Common myeloid progenitor, CD34-positive (primary cell): ENCODE measurements around the gene INPP5D.

Experiments used
- CTCF ChIA-PET: fragments of 350-600 bp; sonication (Branson Sonifier 250); formaldehyde crosslinking; loops from one replicate; lab custom pipeline; 2021; ENCODE audit warnings: antibody characterized with exemption; lab: Charles Lee
- POLR2A ChIA-PET: fragments of 350-600 bp; sonication (Branson Sonifier 250); formaldehyde crosslinking; loops from one replicate; lab custom pipeline; 2021; ENCODE audit warnings: antibody characterized with exemption; lab: Charles Lee
- DNase-seq, 3 donors: peaks; one replicate each; pipeline versions ENCODE4 v3.0.0 to v3.0.0-alpha.2; 2013
- H3K27ac ChIP-seq, 2 experiments: 1 replicate in 1 of 2; 2 replicates in 1 of 2; pipeline ENCODE4 v1.7.0; 2013; ENCODE audit warnings: inconsistent platforms in 2 of 2, low read length in 2 of 2, mild to moderate bottlenecking in 2 of 2, low read depth in 1 of 2, moderate library complexity in 1 of 2; ENCODE audit not compliant: severe bottlenecking in 2 of 2, insufficient read depth in 1 of 2, poor library complexity in 1 of 2
- H3K27me3 ChIP-seq, 5 experiments: replicated peaks in 2 of 5; 1 replicate in 3 of 5; 2 replicates in 2 of 5; pipeline versions ENCODE4 v1.6.1 to v1.7.0; 2013; ENCODE audit warnings: low read length in 4 of 5, mild to moderate bottlenecking in 2 of 5, moderate library complexity in 2 of 5, inconsistent platforms in 1 of 5; ENCODE audit not compliant: insufficient read depth in 5 of 5, control insufficient read depth in 4 of 5
- H3K36me3 ChIP-seq, 4 experiments: 1 replicate in 2 of 4; 2 replicates in 2 of 4; pipeline versions ENCODE4 v1.6.1 to v1.7.0; 2013; ENCODE audit warnings: low read length in 3 of 4, control low read depth in 1 of 4, mild to moderate bottlenecking in 1 of 4; ENCODE audit not compliant: control insufficient read depth in 4 of 4, insufficient read depth in 4 of 4
- H3K4me1 ChIP-seq, 4 experiments: 1 replicate in 3 of 4; 2 replicates in 1 of 4; pipeline versions ENCODE4 v1.6.1 to v1.7.1; 2013; ENCODE audit warnings: low read length in 3 of 4, mild to moderate bottlenecking in 3 of 4, control low read depth in 1 of 4, inconsistent platforms in 1 of 4, moderate library complexity in 1 of 4; ENCODE audit not compliant: control insufficient read depth in 4 of 4, insufficient read depth in 4 of 4; ENCODE audit errors: control extremely low read depth in 1 of 4
- H3K4me3 ChIP-seq, 7 experiments: 1 replicate in 4 of 7; 2 replicates in 3 of 7; pipeline versions ENCODE4 v1.5.1 to v1.7.0; 2013; ENCODE audit warnings: mild to moderate bottlenecking in 7 of 7, low read length in 6 of 7, moderate library complexity in 6 of 7, inconsistent platforms in 2 of 7, low read depth in 2 of 7, control low read depth in 1 of 7; ENCODE audit not compliant: insufficient read depth in 4 of 7, control insufficient read depth in 1 of 7; ENCODE audit errors: extremely low read depth in 1 of 7
- H3K9me3 ChIP-seq, 5 experiments: 1 replicate in 4 of 5; 2 replicates in 1 of 5; pipeline versions ENCODE4 v1.6.1 to v1.7.1; 2013; ENCODE audit warnings: low read length in 4 of 5, mild to moderate bottlenecking in 2 of 5, inconsistent platforms in 1 of 5, low read depth in 1 of 5, moderate library complexity in 1 of 5; ENCODE audit not compliant: control insufficient read depth in 4 of 5, insufficient read depth in 2 of 5; ENCODE audit errors: control extremely low read depth in 1 of 5
- WGBS: methylation state at CpG from one replicate; pipeline ENCODE4 v1.1.5; 2013; ENCODE audit not compliant: insufficient coverage; 5-methylcytosine and 5-hydroxymethylcytosine counted together

INPP5D gene

GRCh38 chr2:233085037-233085838, 25.1 kb downstream of the INPP5D start:
- Histone ChIP-seq H3K4me3 (peak overlapping the region in 3 of 7 experiments; percentile 49 to 52 (median 51)), H3K27me3 (no peaks in the 10 kb centered on the region), H3K27ac (peak overlapping the region; percentile 83 to 88), H3K9me3 (no peaks in the 10 kb centered on the region), H3K36me3 (peaks cover 14 to 69% (median 42%) of the 10 kb centered on the region in 4 experiments), H3K4me1 (peaks cover 46 to 95% (median 86%) of the 10 kb centered on the region in 4 experiments)
- POLR2A ChIA-PET: interaction anchor here (0.9 to 1.4 kb wide), 4 partner anchors 7 to 26 kb away, joined by 3 to 4 read pairs (median 4); partner anchors contain the start of gene INPP5D
- WGBS: 61% methylated on average over 7 of the region's 13 CpGs
- CTCF ChIA-PET: interaction anchor here (0.8 to 6.1 kb wide), 6 partner anchors 10 to 26 kb away, joined by 3 to 42 read pairs (median 6); partner anchors contain the start of gene INPP5D
- peak in 1 of 3 donors; percentile 45 for DNase-seq

GRCh38 chr2:233085839-233086150, 25.7 kb downstream of the INPP5D start:
- Histone ChIP-seq H3K9me3 (no peaks in the 10 kb centered on the region), H3K27me3 (no peaks in the 10 kb centered on the region), H3K4me1 (peaks cover 44 to 91% (median 81%) of the 10 kb centered on the region in 4 experiments), H3K4me3 (peak overlapping the region in 2 of 7 experiments; percentile 19 to 44), H3K36me3 (peaks cover 15 to 67% (median 41%) of the 10 kb centered on the region in 4 experiments), H3K27ac (peak overlapping the region; percentile 83 to 88)
- no CpG with 5 or more reads among the region's 2 CpGs for WGBS
- DNase-seq: no peak
- POLR2A ChIA-PET: no interaction called here
- CTCF ChIA-PET: interaction anchor here (0.8 to 6.1 kb wide), 4 partner anchors 9 to 26 kb away, joined by 3 to 42 read pairs (median 4); partner anchors contain the start of gene INPP5D

GRCh38 chr2:233087713-233088112, 27.6 kb downstream of the INPP5D start:
- 58% methylated on average over 7 of the region's 7 CpGs for WGBS
- POLR2A ChIA-PET: no interaction called here
- CTCF ChIA-PET: interaction anchor here (1.0 to 1.6 kb wide), 5 partner anchors 9 to 24 kb away, joined by 3 to 4 read pairs (median 3); no protein-coding TSS in a partner anchor
- Histone ChIP-seq H3K27ac (no peak overlapping the region), H3K4me3 (peak overlapping the region in 1 of 7 experiments; percentile 8), H3K36me3 (peaks cover 15 to 67% (median 39%) of the 10 kb centered on the region in 4 experiments), H3K4me1 (peaks cover 32 to 91% (median 76%) of the 10 kb centered on the region in 4 experiments), H3K9me3 (no peaks in the 10 kb centered on the region), H3K27me3 (no peaks in the 10 kb centered on the region)
- no peak for DNase-seq

GRCh38 chr2:233088972-233089345, 28.8 kb downstream of the INPP5D start:
- DNase-seq: no peak
- Histone ChIP-seq H3K27ac (peak overlapping the region in 1 of 2 experiments; percentile 69), H3K9me3 (no peaks in the 10 kb centered on the region), H3K27me3 (no peaks in the 10 kb centered on the region), H3K4me1 (peaks cover 26 to 90% (median 71%) of the 10 kb centered on the region in 4 experiments), H3K36me3 (peaks cover 15 to 67% (median 35%) of the 10 kb centered on the region in 4 experiments), H3K4me3 (no peak overlapping the region)
- ChIA-PET POLR2A (no interaction called here), CTCF (interaction anchor here (0.8 to 1.6 kb wide), 5 partner anchors 8 to 19 kb away, joined by 3 to 4 read pairs (median 4); no protein-coding TSS in a partner anchor)
- 100% methylated on average over 2 of the region's 8 CpGs for WGBS

- WGBS: 95% methylated on average over 11 of the region's 11 CpGs
- H3K27me3 ChIP-seq: no peaks in the 10 kb centered on the region
- CTCF ChIA-PET: interaction anchor here (0.8 to 1.1 kb wide), 4 partner anchors 9 to 20 kb away, joined by 3 to 4 read pairs (median 4); no protein-coding TSS in a partner anchor
- peaks cover 20 to 85% (median 63%) of the 10 kb centered on the region in 4 experiments for H3K4me1 ChIP-seq
- DNase-seq: no peak
- H3K4me3 ChIP-seq: no peak overlapping the region
- H3K27ac ChIP-seq: peak overlapping the region in 1 of 2 experiments; percentile 69
- H3K9me3 ChIP-seq: no peaks in the 10 kb centered on the region
- H3K36me3 ChIP-seq: peaks cover 15 to 71% (median 35%) of the 10 kb centered on the region in 4 experiments
- POLR2A ChIA-PET: interaction anchor here (1.2 kb wide), 1 partner anchor 28 kb away, joined by 3 read pairs; no protein-coding TSS in a partner anchor
Measured at GRCh38 chr2:233089851-233090250, 29.7 kb downstream of the INPP5D start.

- no peaks in the 10 kb centered on the region for H3K27me3 ChIP-seq
- POLR2A ChIA-PET: interaction anchor here (1.2 kb wide), 1 partner anchor 29 kb away, joined by 3 read pairs; no protein-coding TSS in a partner anchor
- H3K36me3 ChIP-seq: peaks cover 15 to 68% (median 37%) of the 10 kb centered on the region in 4 experiments
- CTCF ChIA-PET: interaction anchor here (1.5 to 4.0 kb wide), 4 partner anchors 8 to 29 kb away, joined by 4 to 17 read pairs (median 4); no protein-coding TSS in a partner anchor
- H3K4me3 ChIP-seq: no peak overlapping the region
- DNase-seq: no peak
- WGBS: 100% methylated on average over 4 of the region's 6 CpGs
- H3K9me3 ChIP-seq: no peaks in the 10 kb centered on the region
- H3K27ac ChIP-seq: peak overlapping the region; percentile 47 to 69
- H3K4me1 ChIP-seq: peaks cover 15 to 75% (median 53%) of the 10 kb centered on the region in 4 experiments
Measured at GRCh38 chr2:233090879-233091278, 30.7 kb downstream of the INPP5D start.
